DND-41 (cell line): Measurements from ENCODE around the gene MOGAT1.

Source experiments
- ATAC-seq: fragments of 200-7000 bp; cut with Tn5 transposase; 3 replicates; pipeline ENCODE4 v1.9.1; 2021; ENCODE audit warnings: low read depth; ENCODE audit not compliant: insufficient read depth
- DNase-seq: peaks from one replicate; pipeline ENCODE4 v3.0.0-alpha.2; 2020
- H2AFZ ChIP-seq: 2 replicates; pipeline ENCODE4 v1.6.0; 2012; ENCODE audit warnings: low read depth, low read length
- H3K27ac ChIP-seq: 2 replicates; pipeline ENCODE4 v1.5.1; 2012; ENCODE audit warnings: low read length, inconsistent platforms
- H3K27me3 ChIP-seq: fragments of 200-600 bp; sonication (generic); 2 replicates; pipeline ENCODE4 v1.6.0; 2012; ENCODE audit warnings: low read length, mild to moderate bottlenecking, inconsistent platforms; ENCODE audit not compliant: insufficient read depth, poor library complexity
- H3K36me3 ChIP-seq: 2 replicates; pipeline ENCODE4 v1.5.1; 2012; ENCODE audit warnings: low read length, inconsistent platforms; ENCODE audit not compliant: insufficient read depth
- H3K4me1 ChIP-seq: 2 replicates; pipeline ENCODE4 v1.5.1; 2012; ENCODE audit warnings: mild to moderate bottlenecking, low read length; ENCODE audit not compliant: insufficient read depth
- H3K4me2 ChIP-seq: 2 replicates; pipeline ENCODE4 v1.6.0; 2012; ENCODE audit warnings: mild to moderate bottlenecking, moderate library complexity, low read length, inconsistent platforms; ENCODE audit not compliant: insufficient read depth
- H3K4me3 ChIP-seq, 2 experiments: fragments of 200-600 bp in 1 of 2; shearing (Covaris generic) in 1 of 2; 2 replicates each; pipeline ENCODE4 v1.5.1; 2012 to 2016; ENCODE audit warnings: inconsistent platforms in 2 of 2, low read length in 2 of 2, mild to moderate bottlenecking in 2 of 2, low read depth in 1 of 2, moderate library complexity in 1 of 2
- H3K79me2 ChIP-seq: 2 replicates; pipeline ENCODE4 v1.6.0; 2012; ENCODE audit warnings: low read length, inconsistent platforms; ENCODE audit not compliant: insufficient read depth
- H3K9ac ChIP-seq: 2 replicates; pipeline ENCODE4 v1.6.0; 2012; ENCODE audit warnings: low read depth, mild to moderate bottlenecking, inconsistent platforms, low read length, moderate library complexity
- H3K9me3 ChIP-seq: 2 replicates; pipeline ENCODE4 v1.5.1; 2012; ENCODE audit warnings: low read length, moderate library complexity, mild to moderate bottlenecking, inconsistent platforms; ENCODE audit not compliant: insufficient read depth, severe bottlenecking
- H4K20me1 ChIP-seq: 2 replicates; pipeline ENCODE4 v1.6.0; 2012; ENCODE audit warnings: low read length; ENCODE audit not compliant: insufficient read depth
- CTCF ChIP-seq: IDR thresholded peaks from 2 replicates; pipeline ENCODE4 v1.5.1; 2012; ENCODE audit warnings: borderline replicate concordance, low read length, moderate library complexity, mild to moderate bottlenecking; ENCODE audit not compliant: poor library complexity, severe bottlenecking; ENCODE audit errors: extremely low read depth
- EZH2 ChIP-seq: IDR thresholded peaks from 3 replicates; pipeline ENCODE4 v1.6.1; 2012; ENCODE audit warnings: borderline replicate concordance, low read depth, mild to moderate bottlenecking, moderate library complexity, low read length, inconsistent platforms; ENCODE audit not compliant: severe bottlenecking

MOGAT1 gene

GRCh38 chr2:222730366-222730999 lies 59.0 kb downstream of the MOGAT1 start:
- no peak for TF ChIP-seq CTCF
- no peak for TF ChIP-seq EZH2
- no peak overlapping the region for H3K9ac ChIP-seq
- H3K4me3 ChIP-seq: no peak overlapping the region
- peak overlapping the region; percentile 10; the same call in 1 of the 2 replicates for H3K27ac ChIP-seq
- no peaks in the 10 kb centered on the region for H3K36me3 ChIP-seq
- no peaks in the 10 kb centered on the region for H3K27me3 ChIP-seq
- H2AFZ ChIP-seq: peak overlapping the region; percentile 5; the same call in 1 of the 2 replicates
- peaks cover 6% of the 10 kb centered on the region; the same call in 1 of the 2 replicates for H3K4me1 ChIP-seq
- ATAC-seq (peak; percentile 69), DNase-seq (peak; percentile 24)
- no peak overlapping the region for H3K4me2 ChIP-seq
- H3K9me3 ChIP-seq: no peaks in the 10 kb centered on the region
- no peaks in the 10 kb centered on the region for H4K20me1 ChIP-seq
- H3K79me2 ChIP-seq: no peaks in the 10 kb centered on the region

GRCh38 chr2:222731201-222731621 lies 59.8 kb downstream of the MOGAT1 start:
- Histone ChIP-seq H3K4me2 (no peak overlapping the region), H4K20me1 (no peaks in the 10 kb centered on the region), H3K36me3 (no peaks in the 10 kb centered on the region), H3K9me3 (no peaks in the 10 kb centered on the region), H3K27me3 (no peaks in the 10 kb centered on the region), H3K4me3 (no peak overlapping the region), H3K27ac (no peak overlapping the region), H3K79me2 (no peaks in the 10 kb centered on the region), H3K9ac (no peak overlapping the region), H2AFZ (0 out of 2 replicates have a peak overlapping the region, but pooled peaks have one; percentile 27), H3K4me1 (peaks cover 6% of the 10 kb centered on the region; the same call in 1 of the 2 replicates)
- DNase-seq: no peak
- TF ChIP-seq CTCF (no peak), EZH2 (no peak)
- no peak for ATAC-seq

GRCh38 chr2:222732489-222733178 lies 61.2 kb downstream of the MOGAT1 start:
- H3K36me3 ChIP-seq: no peaks in the 10 kb centered on the region
- no peaks in the 10 kb centered on the region for H3K27me3 ChIP-seq
- no peaks in the 10 kb centered on the region for H4K20me1 ChIP-seq
- H3K9me3 ChIP-seq: no peaks in the 10 kb centered on the region
- H3K27ac ChIP-seq: no peak overlapping the region
- no peak overlapping the region for H3K9ac ChIP-seq
- no peak for DNase-seq
- H3K4me3 ChIP-seq: no peak overlapping the region
- 0 out of 2 replicates have a peak overlapping the region, but pooled peaks have one; percentile 10 for H2AFZ ChIP-seq
- no peak for ATAC-seq
- peaks cover 6% of the 10 kb centered on the region; the same call in 1 of the 2 replicates for H3K4me1 ChIP-seq
- no peak for TF ChIP-seq CTCF
- no peak for TF ChIP-seq EZH2
- no peak overlapping the region for H3K4me2 ChIP-seq
- H3K79me2 ChIP-seq: no peaks in the 10 kb centered on the region
